Left lung (tissue), 10 donors: ENCODE results near the gene FMNL1. TPM values are rescaled to one million over a fixed set of nuclear protein-coding genes. Genes with fewer than 3 reads are reported as not detected.
A peak's percentile ranks its signal among the peaks of the same experiment; 100 is the strongest.

ENCODE experiments used
- ATAC-seq: fragments of 200-7000 bp; cut with Tn5 transposase; one replicate; pipeline ENCODE4 v1.9.1; 2020; ENCODE audit warnings: moderate library complexity
- DNase-seq, 4 donors: peaks; one replicate each; pipeline ENCODE4 v3.0.0-alpha.2; 2013 to 2020
- H3K27ac ChIP-seq, 2 donors: fragments of 200-600 bp; sonication (generic) in 1 of 2; one replicate each; pipeline versions ENCODE4 v1.5.0 to v1.8.0; 2020 to 2021
- H3K27me3 ChIP-seq, 2 donors: fragments of 200-600 bp; sonication (generic) in 1 of 2; one replicate each; pipeline versions ENCODE4 v1.5.0 to v1.8.0; 2020 to 2021
- H3K36me3 ChIP-seq, 2 donors: fragments of 200-600 bp; sonication (generic) in 1 of 2; one replicate each; pipeline versions ENCODE4 v1.5.0 to v1.8.0; 2020 to 2021
- H3K4me1 ChIP-seq, 2 donors: fragments of 200-600 bp; one replicate each; pipeline ENCODE4 v1.8.0; 2021
- H3K4me3 ChIP-seq, 2 donors: fragments of 200-600 bp; sonication (generic) in 1 of 2; one replicate each; pipeline versions ENCODE4 v1.5.0 to v1.8.0; 2020 to 2021; ENCODE audit warnings: mild to moderate bottlenecking in 1 of 2
- H3K9me3 ChIP-seq, 2 donors: fragments of 200-600 bp; sonication (generic) in 1 of 2; one replicate each; pipeline versions ENCODE4 v1.5.0 to v1.8.0; 2020 to 2021
- CTCF ChIP-seq, 2 donors: fragments of 200-600 bp; sonication (generic) in 1 of 2; IDR thresholded peaks; one replicate each; pipeline versions ENCODE4 v1.5.0 to v1.8.0; 2021; ENCODE audit warnings: antibody characterized with exemption in 2 of 2
- intact Hi-C, 2 donors: fragments of 100-400 bp; cut with DNase I; formaldehyde crosslinking; loops; one replicate each; pipeline versions ENCODE4 v1.11.2 to v1.14.2; 2022
- polyA plus RNA-seq, 6 donors: library from polyadenylated mRNA; unstranded; fragments of 120-200 nt; gene quantifications; one replicate each; pipeline ENCODE4 v1.2.1, GENCODE V29; 2013; ENCODE audit not compliant: insufficient read length in 6 of 6
- total RNA-seq, 2 donors: library from RNA; stranded (reverse); fragmentation: NEBNext Ultra II Directional; extraction: Animal tissue kit (Norgen Biotek cat#: 25700); gene quantifications; one replicate each; pipeline ENCODE4 v1.2.1, GENCODE V29; 2021
- donor health status: DM: no; HTN: yes; CAD: no.
- donor health status: DM: no; HTN: no; CAD: no.

Gene FMNL1
- total and polyA plus RNA-seq, 8 donors = 6.9 to 118 (median 9.2) TPM

DNA sequence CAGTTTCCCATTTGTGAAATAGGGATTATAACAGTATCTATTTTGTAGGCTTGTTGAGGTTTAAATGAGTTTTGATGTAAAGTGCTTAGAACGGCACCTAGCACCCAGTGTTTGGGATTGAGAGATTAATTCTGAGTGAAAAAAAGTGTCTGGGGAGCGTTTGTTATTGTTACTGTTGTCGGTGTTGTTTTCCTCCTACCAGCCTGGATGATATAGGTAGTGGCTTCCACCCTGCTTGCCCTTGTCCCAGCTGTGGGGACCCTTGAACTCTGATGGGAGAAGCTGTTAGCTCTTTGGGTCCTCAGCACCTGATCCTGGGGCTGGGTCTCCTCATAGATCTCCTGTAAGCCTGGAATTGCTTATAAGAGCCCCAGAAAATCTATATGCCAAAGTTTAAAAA is 4.9 kb downstream of the FMNL1 start:
- Histone ChIP-seq H3K4me1 (peaks cover 40 to 88% of the 10 kb centered on the region in 2 donors), H3K9me3 (no peaks in the 10 kb centered on the region), H3K27me3 (peaks cover 0 to 12% of the 10 kb centered on the region in 2 donors), H3K27ac (peak overlapping the region; percentile 84 to 97), H3K4me3 (peak overlapping the region in 1 of 2 donors; percentile 72), H3K36me3 (no peaks in the 10 kb centered on the region)
- DNase-seq = no peak
- no peak for ATAC-seq
- intact Hi-C loops = no loop called here
- no peak for TF ChIP-seq CTCF (IDR thresholded peaks at IDR 0.05)

- Histone ChIP-seq H3K9me3 (no peaks in the 10 kb centered on the region), H3K27me3 (peaks cover 0 to 5% of the 10 kb centered on the region in 2 donors), H3K4me3 (peak overlapping the region in 1 of 2 donors; percentile 72), H3K4me1 (peaks cover 40 to 92% of the 10 kb centered on the region in 2 donors), H3K36me3 (no peaks in the 10 kb centered on the region), H3K27ac (peak overlapping the region; percentile 84 to 97)
- DNase-seq (peak in 1 of 4 donors; percentile 54), ATAC-seq (no peak)
- no peak for TF ChIP-seq CTCF (IDR thresholded peaks at IDR 0.05)
- intact Hi-C loops = no loop called here
These were observed 5.6 kb downstream of the FMNL1 start for GRCh38 chr17:45227101-45227925.

- intact Hi-C loops = no loop called here
- peak overlapping the region in 1 of 2 donors; percentile 72 for H3K4me3 ChIP-seq
- ATAC-seq = no peak
- no peaks in the 10 kb centered on the region for H3K27me3 ChIP-seq
- peaks cover 0 to 4% of the 10 kb centered on the region in 2 donors for H3K36me3 ChIP-seq
- peak overlapping the region; percentile 84 to 97 for H3K27ac ChIP-seq
- TF ChIP-seq CTCF (IDR thresholded peaks at IDR 0.05) = no peak
- no peaks in the 10 kb centered on the region for H3K9me3 ChIP-seq
- peaks cover 40 to 98% of the 10 kb centered on the region in 2 donors for H3K4me1 ChIP-seq
- peak in 1 of 4 donors; percentile 71 for DNase-seq
These were observed 6.5 kb downstream of the FMNL1 start for GRCh38 chr17:45227926-45228762.

DNA sequence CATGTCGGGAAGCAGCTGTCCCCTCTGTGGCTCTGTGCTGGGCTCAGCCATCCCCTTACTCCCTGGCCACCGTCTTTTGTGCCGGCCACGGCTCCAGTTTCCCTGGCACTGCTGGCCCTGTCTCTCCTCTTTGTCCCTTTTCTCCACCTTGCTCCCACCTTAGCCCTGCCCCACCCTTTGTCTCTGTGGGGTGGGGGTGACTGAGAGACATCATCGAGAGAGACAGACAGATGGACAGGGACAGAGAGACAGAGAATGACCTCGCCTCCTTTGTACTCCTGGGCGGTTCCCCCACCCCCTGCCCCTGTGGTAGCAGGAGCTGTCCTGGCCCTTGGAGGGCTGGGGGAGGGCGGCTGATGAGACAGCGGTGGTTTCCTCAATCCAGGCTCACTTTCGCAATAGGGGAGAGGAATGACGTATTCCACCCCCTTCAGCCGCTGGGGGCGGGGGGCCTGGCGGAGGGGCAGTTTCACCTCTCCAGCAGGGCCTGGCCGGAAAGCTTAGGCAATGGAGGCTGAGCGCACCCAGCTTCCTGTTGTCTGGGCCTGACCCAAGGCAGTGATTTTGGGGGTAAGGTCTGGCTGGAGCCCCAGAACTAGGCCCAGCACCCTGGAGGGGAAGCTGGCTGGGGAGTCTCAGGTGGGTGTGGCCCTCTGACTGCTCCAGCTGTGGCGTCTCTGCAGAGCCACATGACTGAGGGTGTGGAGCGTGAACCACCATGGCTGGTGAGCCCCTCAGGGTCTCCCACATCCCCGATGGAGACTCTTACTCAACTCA is 7.3 kb downstream of the FMNL1 start:
- Histone ChIP-seq H3K36me3 (peaks cover 0 to 12% of the 10 kb centered on the region in 2 donors), H3K27me3 (no peaks in the 10 kb centered on the region), H3K27ac (peak overlapping the region; percentile 84 to 97), H3K4me1 (peaks cover 40 to 97% of the 10 kb centered on the region in 2 donors), H3K9me3 (no peaks in the 10 kb centered on the region), H3K4me3 (peak overlapping the region in 1 of 2 donors; percentile 72)
- TF ChIP-seq CTCF (IDR thresholded peaks at IDR 0.05) = peak in 1 of 2 donors; percentile 10
- intact Hi-C loops = no loop called here
- ATAC-seq = peak; percentile 79
- peak; percentile 66 to 98 (median 92) for DNase-seq
